H1 (cell line): ENCODE data around the gene SKIL.

Experiments used
- POLR2A ChIP-seq, 2 experiments: IDR thresholded peaks; 1 replicate in 1 of 2; 2 replicates in 1 of 2; pipeline ENCODE4 v1.6.1; 2011; ENCODE audit warnings: low read depth in 2 of 2, low read length in 2 of 2, mild to moderate bottlenecking in 2 of 2; ENCODE audit errors: control extremely low read depth in 1 of 2
- SIX5 ChIP-seq: IDR thresholded peaks from 2 replicates; pipeline ENCODE4 v1.6.1; 2011; ENCODE audit warnings: mild to moderate bottlenecking, low read depth, low read length
- TF ChIP-seq, protein P1 (sequence below), 3 experiments: IDR thresholded peaks; 1 replicate in 2 of 3; 2 replicates in 1 of 3; pipeline versions ENCODE4 v1.5.1 to v1.6.1; 2011; ENCODE audit warnings: low read length in 3 of 3, mild to moderate bottlenecking in 3 of 3, inconsistent platforms in 2 of 3, low read depth in 1 of 3, moderate library complexity in 1 of 3; ENCODE audit not compliant: insufficient read depth in 1 of 3; ENCODE audit errors: control extremely low read depth in 1 of 3
- TF ChIP-seq, protein P2 (sequence below): IDR thresholded peaks from 2 replicates; pipeline ENCODE4 v1.6.1; 2011; ENCODE audit warnings: low read depth, mild to moderate bottlenecking, low read length; ENCODE audit not compliant: insufficient read depth

DNA sequence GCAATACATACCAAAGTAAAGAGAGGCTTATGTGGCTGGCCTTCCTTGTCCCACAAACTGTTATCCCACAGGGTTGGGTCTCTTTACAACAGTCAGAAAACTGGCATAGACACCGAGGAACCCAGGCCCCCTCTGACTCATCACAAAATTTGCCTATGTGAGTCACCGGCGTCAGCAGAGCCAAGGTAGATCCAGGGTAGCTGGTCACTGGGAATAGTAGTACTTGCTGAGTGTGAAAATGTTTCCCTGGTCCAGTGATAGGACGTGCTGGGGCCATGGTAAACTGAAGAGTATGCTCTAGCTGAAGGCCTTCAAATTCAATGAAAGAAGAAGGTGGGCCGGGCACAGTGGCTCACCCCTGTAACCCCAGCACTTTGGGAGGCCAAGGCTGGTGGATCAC is 27.1 kb upstream of the SKIL start:
- TF ChIP-seq, protein P1, sequence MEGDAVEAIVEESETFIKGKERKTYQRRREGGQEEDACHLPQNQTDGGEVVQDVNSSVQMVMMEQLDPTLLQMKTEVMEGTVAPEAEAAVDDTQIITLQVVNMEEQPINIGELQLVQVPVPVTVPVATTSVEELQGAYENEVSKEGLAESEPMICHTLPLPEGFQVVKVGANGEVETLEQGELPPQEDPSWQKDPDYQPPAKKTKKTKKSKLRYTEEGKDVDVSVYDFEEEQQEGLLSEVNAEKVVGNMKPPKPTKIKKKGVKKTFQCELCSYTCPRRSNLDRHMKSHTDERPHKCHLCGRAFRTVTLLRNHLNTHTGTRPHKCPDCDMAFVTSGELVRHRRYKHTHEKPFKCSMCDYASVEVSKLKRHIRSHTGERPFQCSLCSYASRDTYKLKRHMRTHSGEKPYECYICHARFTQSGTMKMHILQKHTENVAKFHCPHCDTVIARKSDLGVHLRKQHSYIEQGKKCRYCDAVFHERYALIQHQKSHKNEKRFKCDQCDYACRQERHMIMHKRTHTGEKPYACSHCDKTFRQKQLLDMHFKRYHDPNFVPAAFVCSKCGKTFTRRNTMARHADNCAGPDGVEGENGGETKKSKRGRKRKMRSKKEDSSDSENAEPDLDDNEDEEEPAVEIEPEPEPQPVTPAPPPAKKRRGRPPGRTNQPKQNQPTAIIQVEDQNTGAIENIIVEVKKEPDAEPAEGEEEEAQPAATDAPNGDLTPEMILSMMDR (IDR thresholded peaks at IDR 0.05; ENCODE audit: control extremely low read depth in 1 of 3, insufficient read depth in 1 of 3, low read depth in 1 of 3, low read length in 3 of 3), result no peak
- TF ChIP-seq, protein P2, sequence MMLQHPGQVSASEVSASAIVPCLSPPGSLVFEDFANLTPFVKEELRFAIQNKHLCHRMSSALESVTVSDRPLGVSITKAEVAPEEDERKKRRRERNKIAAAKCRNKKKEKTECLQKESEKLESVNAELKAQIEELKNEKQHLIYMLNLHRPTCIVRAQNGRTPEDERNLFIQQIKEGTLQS, result no peak
- no peak for TF ChIP-seq POLR2A (IDR thresholded peaks at IDR 0.05; ENCODE audit: control extremely low read depth in 1 of 2, low read depth in 2 of 2, low read length in 2 of 2)
- no peak for TF ChIP-seq SIX5
